HepG2 (cell line): ENCODE results near the gene FOXA1. TPM values are rescaled to one million over a fixed set of nuclear protein-coding genes. Genes with fewer than 3 reads are reported as not detected.
A peak's percentile ranks its signal among the peaks of the same experiment; 100 is the strongest.

Experiments
- ADNP ChIP-seq: sonication (generic); formaldehyde crosslinking; IDR thresholded peaks from 2 replicates; pipeline ENCODE4 v1.4.0; 2020; ENCODE audit warnings: missing genetic modification reagents
- CHD2 ChIP-seq: IDR thresholded peaks from 2 replicates; pipeline ENCODE4 v1.6.1; 2011; ENCODE audit warnings: low read depth, low read length, improper control_type of control experiment
- CREB1 ChIP-seq, 2 experiments: fragments of 450-650 bp in 1 of 2; IDR thresholded peaks; 2 replicates each; pipeline ENCODE4 v1.6.1; 2016 to 2017; ENCODE audit warnings: control low read depth in 1 of 2, mild to moderate bottlenecking in 1 of 2, missing compliant biosample characterization in 1 of 2, missing genetic modification characterization in 1 of 2
- ETV6 ChIP-seq: sonication (generic); formaldehyde crosslinking; conservative IDR thresholded peaks from 2 replicates; pipeline ENCODE4 v1.4.0; 2020; ENCODE audit warnings: missing genetic modification reagents
- MAF1 ChIP-seq: sonication (generic); formaldehyde crosslinking; IDR thresholded peaks from 2 replicates; pipeline ENCODE4 v1.5.0; 2020; ENCODE audit warnings: missing genetic modification reagents, borderline replicate concordance
- MIER2 ChIP-seq: IDR thresholded peaks from 2 replicates; pipeline ENCODE4 v1.6.1; 2016; ENCODE audit warnings: missing biosample characterization, missing genetic modification reagents
- MXI1 ChIP-seq: IDR thresholded peaks from 3 replicates; pipeline ENCODE4 v1.6.1; 2012; ENCODE audit warnings: low read depth, low read length, inconsistent platforms, borderline replicate concordance
- SMARCC2 ChIP-seq: fragments of 450-650 bp; IDR thresholded peaks from 2 replicates; pipeline ENCODE4 v1.6.1; 2017; ENCODE audit warnings: antibody characterized with exemption, mild to moderate bottlenecking
- ZMYM4 ChIP-seq: sonication (generic); formaldehyde crosslinking; IDR thresholded peaks from 2 replicates; pipeline ENCODE4 v1.8.1; 2023; ENCODE audit warnings: mild to moderate bottlenecking, missing genetic modification reagents
- ZNF136 ChIP-seq: sonication (generic); formaldehyde crosslinking; IDR thresholded peaks from 2 replicates; pipeline ENCODE4 v1.8.1; 2022; ENCODE audit warnings: low read depth, mild to moderate bottlenecking, moderate library complexity, missing genetic modification reagents
- ZNF30 ChIP-seq: sonication (generic); formaldehyde crosslinking; IDR thresholded peaks from 2 replicates; pipeline ENCODE4 v1.5.0; 2020; ENCODE audit warnings: mild to moderate bottlenecking, missing genetic modification reagents
- ZNF333 ChIP-seq: sonication (generic); formaldehyde crosslinking; IDR thresholded peaks from 2 replicates; pipeline ENCODE4 v1.4.0; 2020; ENCODE audit warnings: mild to moderate bottlenecking, missing genetic modification reagents, borderline replicate concordance
- ZNF557 ChIP-seq: sonication (generic); formaldehyde crosslinking; IDR thresholded peaks from 2 replicates; pipeline ENCODE4 v1.4.0; 2020; ENCODE audit warnings: missing genetic modification reagents
- ZNF614 ChIP-seq: IDR thresholded peaks from 2 replicates; pipeline ENCODE4 v1.6.1; 2018; ENCODE audit warnings: missing biosample characterization, missing genetic modification reagents, inconsistent platforms, borderline replicate concordance
- ZNF629 ChIP-seq: sonication (generic); formaldehyde crosslinking; conservative IDR thresholded peaks from 2 replicates; pipeline ENCODE4 v1.5.0; 2020; ENCODE audit warnings: missing genetic modification reagents
- ZNF83 ChIP-seq: sonication (generic); formaldehyde crosslinking; IDR thresholded peaks from 2 replicates; pipeline ENCODE4 v1.4.0; 2020; ENCODE audit warnings: missing genetic modification reagents, mild to moderate bottlenecking, borderline replicate concordance
- polyA plus RNA-seq, 8 experiments: library from polyadenylated mRNA; depleted of rRNA in 3 of 8; stranded (reverse) in 7 of 8; unstranded in 1 of 8; fragments of >200 nt; fragmentation: Illumina TruSeq in 4 of 8; extraction: Trizol in 4 of 8; gene quantifications; 2 replicates each; pipeline versions ENCODE4 v1.2.1 to v1.2.3, GENCODE V29; 2011 to 2016; ENCODE audit warnings: low read depth in 4 of 8, missing spikeins in 1 of 8, mixed read lengths in 1 of 8; ENCODE audit not compliant: insufficient read depth in 1 of 8
- total RNA-seq, 5 experiments: library from RNA; depleted of rRNA; stranded (reverse); fragments of >200 nt; fragmentation: Illumina TruSeq; extraction: Trizol; gene quantifications; 2 replicates each; pipeline ENCODE4 v1.2.3, GENCODE V29; 2016; ENCODE audit warnings: low read depth in 1 of 5
- TF ChIP-seq, protein P1 (sequence below), 2 experiments: fragments of 450-650 bp in 1 of 2; sonication (generic) in 1 of 2; formaldehyde crosslinking in 1 of 2; IDR thresholded peaks; 2 replicates each; pipeline versions ENCODE4 v1.6.1 to v1.8.0; 2016 to 2022; ENCODE audit warnings: antibody characterized with exemption in 1 of 2, mild to moderate bottlenecking in 1 of 2, missing genetic modification reagents in 1 of 2
- TF ChIP-seq, protein P2 (sequence below): sonication (generic); formaldehyde crosslinking; IDR thresholded peaks from 2 replicates; pipeline ENCODE4 v1.4.0; 2020; ENCODE audit warnings: missing genetic modification reagents, low read depth, mild to moderate bottlenecking, borderline replicate concordance
- TF ChIP-seq, protein P3 (sequence below): sonication (generic); formaldehyde crosslinking; IDR thresholded peaks from 2 replicates; pipeline ENCODE4 v1.8.1; 2023; ENCODE audit warnings: mild to moderate bottlenecking, missing genetic modification reagents

FOXA1 gene
- total and polyA plus RNA-seq, 2 of the 13 experiments (the other 11 are each of a cell fraction or from before 2014, with no cell fraction given), result 43.4 to 58.6 TPM

DNA sequence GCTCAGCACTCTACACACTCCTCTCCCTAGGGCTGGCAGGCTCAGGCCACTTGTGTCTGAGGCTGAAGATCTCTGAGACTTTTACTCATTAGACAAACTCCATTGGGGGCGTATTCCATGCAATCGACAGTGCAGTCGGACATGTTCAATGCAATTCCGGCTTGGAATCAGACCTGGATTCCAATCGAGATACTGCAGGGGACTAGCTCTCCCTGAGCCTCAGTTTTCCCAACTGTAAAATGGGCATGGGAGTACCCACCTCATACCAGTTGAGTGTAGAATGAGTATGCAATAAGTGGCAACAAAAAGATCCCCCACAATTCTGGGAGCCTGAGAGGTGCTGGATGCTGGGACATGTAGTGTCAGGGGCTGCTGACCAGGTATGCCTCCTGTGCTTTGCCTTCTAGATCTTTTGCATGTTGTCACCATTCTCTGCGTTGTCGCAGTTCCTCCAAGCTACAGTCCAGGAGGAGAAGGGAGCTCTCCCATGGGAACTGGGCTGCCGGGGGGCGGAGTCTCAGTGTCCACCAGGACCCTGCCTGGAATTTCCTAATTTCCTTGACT is 8.7 kb upstream of the FOXA1 start (continued):
- TF ChIP-seq ZMYM4 (0 out of 2 replicates have a peak, but pooled peaks have one; percentile 5), MIER2 (no peak), ZNF629 (peak; percentile 99), ZNF83 (CRISPR knock-in tag) (peak; percentile 50; the same call in 1 of the 2 replicates), CHD2 (no peak), ZNF30 (CRISPR knock-in tag) (0 out of 2 replicates have a peak, but pooled peaks have one; percentile 47), ZNF136 (CRISPR knock-in tag) (no peak), ZNF614 (peak; percentile 20; the same call in 1 of the 2 replicates), ADNP (CRISPR knock-in tag) (peak; percentile 88; the same call in 1 of the 2 replicates), MAF1 (CRISPR knock-in tag) (no peak), ETV6 (CRISPR knock-in tag) (no peak), MXI1 (no peak), SMARCC2 (no peak), CREB1 (IDR thresholded peaks at IDR 0.05) (no peak), CREB1 (CRISPR knock-in tag; IDR thresholded peaks at IDR 0.05) (no peak), ZNF557 (CRISPR knock-in tag) (no peak), ZNF333 (peak; percentile 60; the same call in 1 of the 2 replicates)
- TF ChIP-seq, protein P1, sequence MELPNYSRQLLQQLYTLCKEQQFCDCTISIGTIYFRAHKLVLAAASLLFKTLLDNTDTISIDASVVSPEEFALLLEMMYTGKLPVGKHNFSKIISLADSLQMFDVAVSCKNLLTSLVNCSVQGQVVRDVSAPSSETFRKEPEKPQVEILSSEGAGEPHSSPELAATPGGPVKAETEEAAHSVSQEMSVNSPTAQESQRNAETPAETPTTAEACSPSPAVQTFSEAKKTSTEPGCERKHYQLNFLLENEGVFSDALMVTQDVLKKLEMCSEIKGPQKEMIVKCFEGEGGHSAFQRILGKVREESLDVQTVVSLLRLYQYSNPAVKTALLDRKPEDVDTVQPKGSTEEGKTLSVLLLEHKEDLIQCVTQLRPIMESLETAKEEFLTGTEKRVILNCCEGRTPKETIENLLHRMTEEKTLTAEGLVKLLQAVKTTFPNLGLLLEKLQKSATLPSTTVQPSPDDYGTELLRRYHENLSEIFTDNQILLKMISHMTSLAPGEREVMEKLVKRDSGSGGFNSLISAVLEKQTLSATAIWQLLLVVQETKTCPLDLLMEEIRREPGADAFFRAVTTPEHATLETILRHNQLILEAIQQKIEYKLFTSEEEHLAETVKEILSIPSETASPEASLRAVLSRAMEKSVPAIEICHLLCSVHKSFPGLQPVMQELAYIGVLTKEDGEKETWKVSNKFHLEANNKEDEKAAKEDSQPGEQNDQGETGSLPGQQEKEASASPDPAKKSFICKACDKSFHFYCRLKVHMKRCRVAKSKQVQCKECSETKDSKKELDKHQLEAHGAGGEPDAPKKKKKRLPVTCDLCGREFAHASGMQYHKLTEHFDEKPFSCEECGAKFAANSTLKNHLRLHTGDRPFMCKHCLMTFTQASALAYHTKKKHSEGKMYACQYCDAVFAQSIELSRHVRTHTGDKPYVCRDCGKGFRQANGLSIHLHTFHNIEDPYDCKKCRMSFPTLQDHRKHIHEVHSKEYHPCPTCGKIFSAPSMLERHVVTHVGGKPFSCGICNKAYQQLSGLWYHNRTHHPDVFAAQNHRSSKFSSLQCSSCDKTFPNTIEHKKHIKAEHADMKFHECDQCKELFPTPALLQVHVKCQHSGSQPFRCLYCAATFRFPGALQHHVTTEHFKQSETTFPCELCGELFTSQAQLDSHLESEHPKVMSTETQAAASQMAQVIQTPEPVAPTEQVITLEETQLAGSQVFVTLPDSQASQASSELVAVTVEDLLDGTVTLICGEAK (IDR thresholded peaks at IDR 0.05), result no peak
- TF ChIP-seq, protein P1 (CRISPR knock-in tag; IDR thresholded peaks at IDR 0.05), result no peak
- TF ChIP-seq, protein P2, sequence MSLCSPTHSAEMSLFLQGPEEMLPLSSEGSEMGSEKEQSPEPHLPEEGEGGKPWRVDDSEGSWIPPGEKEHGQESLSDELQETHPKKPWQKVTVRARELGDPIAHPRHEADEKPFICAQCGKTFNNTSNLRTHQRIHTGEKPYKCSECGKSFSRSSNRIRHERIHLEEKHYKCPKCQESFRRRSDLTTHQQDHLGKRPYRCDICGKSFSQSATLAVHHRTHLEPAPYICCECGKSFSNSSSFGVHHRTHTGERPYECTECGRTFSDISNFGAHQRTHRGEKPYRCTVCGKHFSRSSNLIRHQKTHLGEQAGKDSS (CRISPR knock-in tag), result 0 out of 2 replicates have a peak, but pooled peaks have one; percentile 65
- TF ChIP-seq, protein P3, sequence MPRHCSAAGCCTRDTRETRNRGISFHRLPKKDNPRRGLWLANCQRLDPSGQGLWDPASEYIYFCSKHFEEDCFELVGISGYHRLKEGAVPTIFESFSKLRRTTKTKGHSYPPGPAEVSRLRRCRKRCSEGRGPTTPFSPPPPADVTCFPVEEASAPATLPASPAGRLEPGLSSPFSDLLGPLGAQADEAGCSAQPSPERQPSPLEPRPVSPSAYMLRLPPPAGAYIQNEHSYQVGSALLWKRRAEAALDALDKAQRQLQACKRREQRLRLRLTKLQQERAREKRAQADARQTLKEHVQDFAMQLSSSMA (CRISPR knock-in tag), result peak; percentile 77; the same call in 1 of the 2 replicates
